H1 (cell line): ENCODE results near the gene KDF1. TPM values are rescaled to one million over a fixed set of nuclear protein-coding genes. Genes with fewer than 3 reads are reported as not detected.

Source experiments
- CTCF ChIA-PET: fragments of 300-600 bp; sonication (Branson Sonifier 250); formaldehyde crosslinking; loops from one replicate; lab custom pipeline; 2021; ENCODE audit not compliant: partially characterized antibody; lab: Charles Lee
- POLR2A ChIA-PET: fragments of 300-600 bp; sonication (Branson Sonifier 250); formaldehyde crosslinking; loops from one replicate; lab custom pipeline; 2021; ENCODE audit warnings: inconsistent platforms; ENCODE audit not compliant: partially characterized antibody; lab: Charles Lee
- DNase-seq, 2 experiments: peaks; one replicate each; pipeline versions ENCODE4 v3.0.0 to v3.0.0-alpha.2; 2010 to 2022; ENCODE audit warnings: low spot score in 2 of 2, low read depth in 1 of 2, mixed read lengths in 1 of 2
- FAIRE-seq: peaks from 2 replicates; lab custom pipeline; 2011; peaks lifted over from hg19 to GRCh38; lab: Jason Lieb, UNC
- H2AFZ ChIP-seq: 2 replicates; pipeline ENCODE4 v1.8.1; 2012; ENCODE audit warnings: low read length, inconsistent platforms
- H2AK5ac ChIP-seq: 2 replicates; pipeline ENCODE4 v1.6.1; 2013; ENCODE audit warnings: low read depth, low read length
- H2BK120ac ChIP-seq: replicated peaks from 2 replicates; pipeline ENCODE3; 2013; ENCODE audit warnings: low read depth, low read length, inconsistent platforms
- H2BK12ac ChIP-seq: 2 replicates; pipeline ENCODE4 v1.6.1; 2013; ENCODE audit warnings: low read depth, low read length
- H2BK15ac ChIP-seq: 2 replicates; pipeline ENCODE4 v1.6.1; 2013; ENCODE audit warnings: low read length
- H2BK20ac ChIP-seq: 2 replicates; pipeline ENCODE4 v1.6.1; 2013; ENCODE audit warnings: low read length
- H2BK5ac ChIP-seq: 2 replicates; pipeline ENCODE4 v1.6.1; 2013; ENCODE audit warnings: low read depth, low read length
- H3K14ac ChIP-seq: 2 replicates; pipeline ENCODE4 v1.6.1; 2013; ENCODE audit warnings: inconsistent platforms; ENCODE audit not compliant: insufficient read length
- H3K18ac ChIP-seq: 2 replicates; pipeline ENCODE4 v1.6.1; 2013; ENCODE audit warnings: low read length; ENCODE audit errors: extremely low read depth
- H3K23ac ChIP-seq: 2 replicates; pipeline ENCODE4 v1.6.1; 2013; ENCODE audit warnings: inconsistent platforms; ENCODE audit not compliant: insufficient read length
- H3K23me2 ChIP-seq: 2 replicates; pipeline ENCODE4 v1.6.1; 2013; ENCODE audit warnings: low read depth, low read length
- H3K27ac ChIP-seq: 2 replicates; pipeline ENCODE4 v1.6.1; 2011; ENCODE audit warnings: low read depth, low read length, inconsistent platforms
- H3K27me3 ChIP-seq, 4 experiments: replicated peaks in 1 of 4; 1 replicate in 1 of 4; 2 replicates in 3 of 4; pipeline versions ENCODE4 v1.6.1 to v1.8.1; 2011 to 2013; ENCODE audit warnings: low read length in 3 of 4, mild to moderate bottlenecking in 3 of 4, inconsistent platforms in 2 of 4, mixed read lengths in 2 of 4, moderate library complexity in 1 of 4; ENCODE audit not compliant: control insufficient read depth in 3 of 4, insufficient read depth in 3 of 4; ENCODE audit errors: extremely low read depth in 1 of 4
- H3K36me3 ChIP-seq, 4 experiments: 2 replicates each; pipeline versions ENCODE4 v1.6.1 to v1.8.1; 2011 to 2013; ENCODE audit warnings: mild to moderate bottlenecking in 4 of 4, low read length in 3 of 4, moderate library complexity in 2 of 4, control low read depth in 1 of 4, inconsistent platforms in 1 of 4; ENCODE audit not compliant: insufficient read depth in 4 of 4, control insufficient read depth in 2 of 4
- H3K4ac ChIP-seq: replicated peaks from 2 replicates; pipeline ENCODE3; 2013; ENCODE audit warnings: low read length, low read depth, mixed read lengths, inconsistent platforms; ENCODE audit not compliant: insufficient read length
- H3K4me1 ChIP-seq, 4 experiments: replicated peaks in 1 of 4; 1 replicate in 1 of 4; 2 replicates in 3 of 4; pipeline versions ENCODE4 v1.6.1 to v1.8.1; 2011 to 2013; ENCODE audit warnings: low read length in 3 of 4, inconsistent platforms in 2 of 4, mixed read lengths in 1 of 4; ENCODE audit not compliant: insufficient read depth in 4 of 4, control insufficient read depth in 3 of 4
- H3K4me2 ChIP-seq, 2 experiments: 2 replicates each; pipeline versions ENCODE4 v1.6.1 to v1.8.1; 2011 to 2013; ENCODE audit warnings: low read depth in 2 of 2, low read length in 2 of 2, control low read depth in 1 of 2, inconsistent platforms in 1 of 2, mild to moderate bottlenecking in 1 of 2; ENCODE audit not compliant: insufficient read depth in 1 of 2
- H3K4me3 ChIP-seq, 4 experiments: fragments of 200-600, 300-600 bp in 1 of 4; sonication (generic), shearing (Covaris generic), sonication (Bioruptor Twin) in 1 of 4; 2 replicates each; pipeline versions ENCODE4 v1.5.1 to v1.8.1; 2011 to 2016; ENCODE audit warnings: low read length in 4 of 4, low read depth in 3 of 4, control low read depth in 2 of 4, inconsistent platforms in 2 of 4, mild to moderate bottlenecking in 2 of 4, mixed read lengths in 1 of 4, moderate library complexity in 1 of 4; ENCODE audit not compliant: insufficient read depth in 2 of 4; ENCODE audit errors: extremely low read depth in 1 of 4
- H3K56ac ChIP-seq: replicated peaks from 2 replicates; pipeline ENCODE3; 2013; ENCODE audit warnings: low read depth, mild to moderate bottlenecking, mixed read lengths, low read length, inconsistent platforms; ENCODE audit not compliant: insufficient read length
- H3K79me1 ChIP-seq: 2 replicates; pipeline ENCODE4 v1.6.1; 2013; ENCODE audit warnings: low read depth, low read length, control low read depth
- H3K79me2 ChIP-seq, 2 experiments: 2 replicates each; pipeline versions ENCODE4 v1.6.1 to v1.8.1; 2012 to 2013; ENCODE audit warnings: low read length in 2 of 2, mild to moderate bottlenecking in 2 of 2, inconsistent platforms in 1 of 2; ENCODE audit not compliant: insufficient read depth in 2 of 2, control insufficient read depth in 1 of 2
- H3K9ac ChIP-seq, 4 experiments: replicated peaks in 1 of 4; 1 replicate in 1 of 4; 2 replicates in 3 of 4; pipeline versions ENCODE4 v1.6.1 to v1.8.1; 2011 to 2013; ENCODE audit warnings: low read depth in 3 of 4, low read length in 3 of 4, control low read depth in 2 of 4, mild to moderate bottlenecking in 2 of 4, moderate library complexity in 2 of 4, inconsistent platforms in 1 of 4; ENCODE audit errors: extremely low read depth in 1 of 4
- H3K9me3 ChIP-seq, 2 experiments: 2 replicates each; pipeline versions ENCODE4 v1.6.1 to v1.8.1; 2012 to 2013; ENCODE audit warnings: mild to moderate bottlenecking in 2 of 2, moderate library complexity in 2 of 2, control low read depth in 1 of 2, inconsistent platforms in 1 of 2, low read depth in 1 of 2, low read length in 1 of 2, mixed read lengths in 1 of 2; ENCODE audit not compliant: insufficient read depth in 2 of 2
- H4K20me1 ChIP-seq, 2 experiments: replicated peaks in 1 of 2; 2 replicates each; pipeline versions ENCODE3 to v1.8.1; 2011 to 2013; ENCODE audit warnings: inconsistent platforms in 2 of 2, low read length in 2 of 2, mild to moderate bottlenecking in 1 of 2; ENCODE audit not compliant: insufficient read depth in 2 of 2, control insufficient read depth in 1 of 2
- H4K5ac ChIP-seq: 2 replicates; pipeline ENCODE4 v1.6.1; 2013; ENCODE audit warnings: low read length, low read depth, mixed read lengths, inconsistent platforms; ENCODE audit not compliant: insufficient read length
- H4K8ac ChIP-seq: 2 replicates; pipeline ENCODE4 v1.8.0; 2013; ENCODE audit warnings: mild to moderate bottlenecking, moderate library complexity, low read length, inconsistent platforms; ENCODE audit not compliant: insufficient read depth; ENCODE audit errors: extremely low read depth
- H4K91ac ChIP-seq: replicated peaks from 2 replicates; pipeline ENCODE3; 2013; ENCODE audit warnings: low read length, mixed read lengths, inconsistent platforms; ENCODE audit not compliant: insufficient read length
- CBX5 ChIP-seq: fragments of 300-800, 300-1000 bp; sonication (generic); IDR thresholded peaks from 2 replicates; pipeline ENCODE4 v1.7.1; 2016; ENCODE audit warnings: antibody characterized with exemption, low read length, low read depth
- CTBP2 ChIP-seq: IDR thresholded peaks from 2 replicates; pipeline ENCODE4 v1.7.0; 2011; ENCODE audit warnings: borderline replicate concordance, mild to moderate bottlenecking, moderate library complexity, mixed read lengths, low read length; ENCODE audit not compliant: insufficient read depth, insufficient read length
- EZH2 ChIP-seq: fragments of 200-600 bp; sonication (generic); IDR thresholded peaks from 2 replicates; pipeline ENCODE4 v1.7.1; 2012; ENCODE audit warnings: low read depth, mild to moderate bottlenecking, moderate library complexity, low read length, inconsistent platforms; ENCODE audit not compliant: severe bottlenecking
- FOSL1 ChIP-seq: IDR thresholded peaks from 2 replicates; pipeline ENCODE4 v1.6.1; 2011; ENCODE audit warnings: mild to moderate bottlenecking, low read depth, low read length, moderate library complexity; ENCODE audit not compliant: insufficient read depth
- GTF2F1 ChIP-seq: IDR thresholded peaks from 2 replicates; pipeline ENCODE4 v1.6.1; 2012; ENCODE audit warnings: low read depth, low read length, improper control_type of control experiment, borderline replicate concordance
- HDAC6 ChIP-seq: IDR thresholded peaks from one replicate; pipeline ENCODE4 v1.7.1; 2012; ENCODE audit warnings: low read depth, mild to moderate bottlenecking, inconsistent platforms, low read length, moderate library complexity
- KDM1A ChIP-seq: fragments of 200-600, 300-600 bp; sonication (generic); IDR thresholded peaks from 2 replicates; pipeline ENCODE4 v1.7.1; 2016; ENCODE audit warnings: mild to moderate bottlenecking, low read length, borderline replicate concordance
- PHF8 ChIP-seq: fragments of 200-600 bp; sonication (generic); conservative IDR thresholded peaks from 2 replicates; pipeline ENCODE4 v1.7.1; 2012; ENCODE audit warnings: low read depth, mild to moderate bottlenecking, inconsistent platforms, low read length, moderate library complexity
- RXRA ChIP-seq: IDR thresholded peaks from 2 replicates; pipeline ENCODE4 v1.6.1; 2011; ENCODE audit warnings: low read depth, mild to moderate bottlenecking, low read length, moderate library complexity; ENCODE audit not compliant: insufficient read depth
- WGBS, 2 experiments: shearing (Covaris generic) in 1 of 2; methylation state at CpG; one replicate each; pipeline versions ENCODE4 v1.1.6 to v1.1.7; 2013 to 2015; ENCODE audit warnings: low lambda C conversion rate in 2 of 2, mixed read lengths in 2 of 2, inconsistent platforms in 1 of 2, low coverage in 1 of 2, missing lambda C conversion rate in 1 of 2; ENCODE audit not compliant: insufficient replicate concordance in 2 of 2, insufficient coverage in 1 of 2, insufficient read length in 1 of 2; ENCODE audit errors: extremely low coverage in 1 of 2, missing lambda C conversion rate in 1 of 2; 5-methylcytosine and 5-hydroxymethylcytosine counted together
- polyA plus RNA-seq, 7 experiments: library from polyadenylated mRNA; depleted of rRNA in 3 of 7; stranded (reverse) in 5 of 7; unstranded in 2 of 7; fragments of >200 nt in 5 of 7; fragments of 200-250 nt in 2 of 7; gene quantifications; 1 replicate in 5 of 7; 2 replicates in 1 of 7; 4 replicates in 1 of 7; pipeline versions ENCODE4 v1.2.1 to v1.2.3, GENCODE V29; 2011 to 2013; ENCODE audit warnings: missing spikeins in 2 of 7, mixed read lengths in 2 of 7
- total RNA-seq: library from RNA; stranded (reverse); fragmentation: NEBNext Ultra II Directional; extraction: Animal tissue kit (Norgen Biotek cat#: 25700); gene quantifications from 2 replicates; pipeline ENCODE4 v1.2.1, GENCODE V29; 2021

The KDF1 gene
- total and polyA plus RNA-seq, 2 of the 8 experiments (the other 6 are each of a cell fraction or from before 2014, with no cell fraction given), result 16.9 to 37.5 TPM

DNA sequence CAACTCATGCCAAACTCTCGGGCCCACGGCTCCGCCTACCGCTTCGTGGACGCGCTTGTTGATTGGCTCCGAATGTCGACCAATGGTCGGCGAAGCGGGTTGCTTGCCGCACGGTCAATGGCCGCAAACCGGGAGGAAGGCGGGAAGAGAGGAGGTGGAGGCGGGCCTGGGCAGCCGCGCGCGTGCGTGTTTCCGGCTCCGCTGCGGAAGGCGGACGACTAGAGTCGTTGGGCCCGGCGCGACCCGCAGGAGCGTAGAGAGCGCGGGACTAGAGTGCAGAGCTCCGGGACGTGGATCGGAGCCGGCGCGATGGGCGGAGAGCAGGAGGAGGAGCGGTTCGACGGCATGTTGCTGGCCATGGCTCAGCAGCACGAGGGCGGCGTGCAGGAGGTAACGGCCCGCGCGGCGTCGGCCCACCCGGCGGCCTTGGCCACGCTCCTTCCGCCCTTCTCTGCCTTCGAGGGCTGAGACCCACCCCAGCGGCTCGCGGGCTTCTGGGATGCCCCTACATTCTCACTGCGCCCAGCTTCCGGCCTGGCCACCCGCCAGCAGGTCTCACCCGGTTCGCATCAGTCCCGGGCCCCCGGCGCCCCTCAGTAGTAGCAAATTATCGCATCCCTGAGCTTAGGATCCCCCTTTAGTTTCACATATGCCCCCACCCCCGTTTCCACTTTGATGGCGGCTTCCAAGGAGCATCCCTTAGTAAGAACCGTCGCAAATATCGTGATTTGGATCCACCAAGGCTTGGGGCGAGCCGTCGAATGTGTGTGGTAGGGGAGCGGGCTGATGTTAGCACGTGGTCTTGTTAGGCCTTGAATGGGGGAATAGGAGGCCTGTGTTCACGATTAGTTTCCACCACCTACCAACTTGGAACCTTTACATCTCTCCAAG lies 38.5 kb downstream of the KDF1 start, which contains the start of gene NUDC:
TSS of gene NUDC (plus strand) at position 204 of the 891 bp plus-strand sequence. CDS start at position 310, 106 bp downstream.
- CTCF ChIA-PET, result interaction anchor here (1.0 kb wide), 1 partner anchor 242 kb away, joined by 3 read pairs; no protein-coding TSS in a partner anchor
- POLR2A ChIA-PET, result interaction anchor here (0.7 to 2.2 kb wide), 16 partner anchors 9 to 422 kb away, joined by 3 to 13 read pairs (median 4); partner anchors contain the start of genes GPATCH3 and NR0B2
- peak; percentile 73 for FAIRE-seq
- 0 out of 2 replicates have a peak, but pooled peaks have one; percentile 8 for TF ChIP-seq GTF2F1
- TF ChIP-seq PHF8, result peak; percentile 90
- TF ChIP-seq CTBP2, result no peak
- no peak for TF ChIP-seq CBX5
- no peak for TF ChIP-seq EZH2
- no peak for TF ChIP-seq HDAC6
- no peak for TF ChIP-seq RXRA
- no peak for TF ChIP-seq KDM1A
- no peak for TF ChIP-seq FOSL1

More for the DNA sequence above, 38.5 kb downstream of the KDF1 start, which contains the start of gene NUDC:
- H3K4me3 ChIP-seq, result peak within 1 kb of the TSS; percentile 70 to 88 (median 82)
- peaks cover 12 to 32% of the 10 kb centered on the region in 2 experiments for H3K79me2 ChIP-seq
- peaks cover 9% of the 10 kb centered on the region for H3K23me2 ChIP-seq
- H4K20me1 ChIP-seq, result peaks cover 0 to 7% of the 10 kb centered on the region in 2 experiments
- H3K36me3 ChIP-seq, result peaks cover 10 to 31% (median 21%) of the 10 kb centered on the region in 4 experiments
- H3K79me1 ChIP-seq, result peaks cover 11% of the 10 kb centered on the region
- H2AFZ ChIP-seq, result peak within 1 kb of the TSS; percentile 63
- 0 out of 2 replicates have a peak within 1 kb of the TSS, but pooled peaks have one; percentile 40 for H2BK15ac ChIP-seq
- H4K8ac ChIP-seq, result peak within 1 kb of the TSS; percentile 96; the same call in 1 of the 2 replicates
- no peak within 1 kb of the TSS for H3K4ac ChIP-seq
- H2BK12ac ChIP-seq, result no peak within 1 kb of the TSS; the same call in 1 of the 2 replicates
- peak within 1 kb of the TSS; percentile 90 for H3K27ac ChIP-seq
- peak within 1 kb of the TSS; percentile 26 for H4K91ac ChIP-seq
- H3K18ac ChIP-seq, result peak within 1 kb of the TSS; percentile 93; the same call in 1 of the 2 replicates
- peak within 1 kb of the TSS; percentile 88; the same call in 1 of the 2 replicates for H2BK5ac ChIP-seq
- peak within 1 kb of the TSS; percentile 54; the same call in 1 of the 2 replicates for H2AK5ac ChIP-seq
- peak within 1 kb of the TSS; percentile 70 for H4K5ac ChIP-seq
- no peak within 1 kb of the TSS for H2BK120ac ChIP-seq
- DNase-seq, result peak; percentile 88 to 92
- H2BK20ac ChIP-seq, result no peak within 1 kb of the TSS
- no peaks in the 10 kb centered on the region for H3K9me3 ChIP-seq
- WGBS, 2 experiments, result 3% methylated on average over 75 of the region's 83 CpGs; no CpG with 5 or more reads in 1 of the 2 experiments
- H3K9ac ChIP-seq, result peak within 1 kb of the TSS; percentile 76 to 92 (median 86)
- peak within 1 kb of the TSS; percentile 81 to 91 for H3K4me2 ChIP-seq
- H3K14ac ChIP-seq, result no peak within 1 kb of the TSS
- H3K56ac ChIP-seq, result no peak within 1 kb of the TSS
- no peak within 1 kb of the TSS for H3K23ac ChIP-seq
- no peaks in the 10 kb centered on the region for H3K27me3 ChIP-seq
- peaks cover 0 to 6% (median 4%) of the 10 kb centered on the region in 4 experiments; a peak in 3 of 7 replicates for H3K4me1 ChIP-seq
